SU-DHL-6 (cell line): ENCODE measurements around the gene SELENOO.

Source experiments
- H2AFZ ChIP-seq: fragments of 200-600 bp; sonication (generic); 2 replicates; pipeline ENCODE4 v1.6.1; 2014; ENCODE audit warnings: low read depth, mild to moderate bottlenecking, moderate library complexity, mixed read lengths, antibody characterized with exemption, low read length; ENCODE audit not compliant: severe bottlenecking
- H3F3A ChIP-seq: fragments of 200-600 bp; shearing (Covaris generic); 2 replicates; pipeline ENCODE4 v1.6.0; 2016; ENCODE audit warnings: antibody characterized with exemption, mild to moderate bottlenecking; ENCODE audit not compliant: insufficient read depth
- H3K27ac ChIP-seq: fragments of 200-600 bp; sonication (generic); 2 replicates; pipeline ENCODE4 v1.5.1; 2016; ENCODE audit warnings: low read depth, mild to moderate bottlenecking, low read length, moderate library complexity, mixed read lengths
- H3K27me3 ChIP-seq: fragments of 200-600 bp; sonication (generic), shearing (Covaris generic); 2 replicates; pipeline ENCODE4 v1.6.0; 2014; ENCODE audit warnings: mild to moderate bottlenecking, low read length
- H3K36me3 ChIP-seq: fragments of 200-600 bp; sonication (generic); 2 replicates; pipeline ENCODE4 v1.6.1; 2014; ENCODE audit warnings: mild to moderate bottlenecking, low read length, mixed read lengths
- H3K4me2 ChIP-seq: fragments of 300-600, 200-600 bp; shearing (Covaris generic), sonication (generic); 2 replicates; pipeline ENCODE4 v1.6.0; 2014; ENCODE audit warnings: low read length, low read depth, mild to moderate bottlenecking; ENCODE audit not compliant: poor library complexity, severe bottlenecking
- H3K4me3 ChIP-seq: fragments of 200-600 bp; sonication (generic); 2 replicates; pipeline ENCODE4 v1.5.1; 2014; ENCODE audit warnings: antibody characterized with exemption, low read length, mild to moderate bottlenecking, mixed read lengths; ENCODE audit not compliant: insufficient read depth, poor library complexity, severe bottlenecking
- H3K79me2 ChIP-seq: fragments of 200-600 bp; sonication (generic); 2 replicates; pipeline ENCODE4 v1.6.1; 2014; ENCODE audit warnings: mild to moderate bottlenecking, low read length, moderate library complexity; ENCODE audit not compliant: insufficient read depth
- H3K9ac ChIP-seq: fragments of 200-600 bp; sonication (generic); 2 replicates; pipeline ENCODE4 v1.7.0; 2014; ENCODE audit warnings: mild to moderate bottlenecking, low read length
- H3K9me2 ChIP-seq: fragments of 200-600 bp; sonication (generic); replicated peaks from 2 replicates; pipeline ENCODE4 v1.6.1; 2014; ENCODE audit warnings: low read length; ENCODE audit not compliant: insufficient read depth
- H3K9me3 ChIP-seq: fragments of 200-600 bp; sonication (generic); 2 replicates; pipeline ENCODE4 v1.6.1; 2014; ENCODE audit warnings: low read length, mixed read lengths; ENCODE audit not compliant: insufficient read depth
- H4K20me1 ChIP-seq: fragments of 200-600 bp; sonication (generic); 2 replicates; pipeline ENCODE4 v1.6.1; 2014; ENCODE audit warnings: low read depth, mild to moderate bottlenecking, antibody characterized with exemption, low read length, moderate library complexity, mixed read lengths
- EZH2phosphoT487 ChIP-seq: fragments of 200-600 bp; sonication (generic), shearing (Covaris generic); conservative IDR thresholded peaks from 2 replicates; pipeline ENCODE4 v1.6.1; 2018; ENCODE audit warnings: mild to moderate bottlenecking, antibody characterized with exemption, low read length, moderate library complexity, mixed read lengths
- TF ChIP-seq, protein P1 (sequence below): fragments of 200-600 bp; sonication (generic); IDR thresholded peaks from one replicate; pipeline ENCODE4 v1.5.1; 2017; ENCODE audit warnings: antibody characterized with exemption, mild to moderate bottlenecking, low read length, moderate library complexity; ENCODE audit not compliant: insufficient read depth, poor library complexity, severe bottlenecking

The SELENOO gene

DNA sequence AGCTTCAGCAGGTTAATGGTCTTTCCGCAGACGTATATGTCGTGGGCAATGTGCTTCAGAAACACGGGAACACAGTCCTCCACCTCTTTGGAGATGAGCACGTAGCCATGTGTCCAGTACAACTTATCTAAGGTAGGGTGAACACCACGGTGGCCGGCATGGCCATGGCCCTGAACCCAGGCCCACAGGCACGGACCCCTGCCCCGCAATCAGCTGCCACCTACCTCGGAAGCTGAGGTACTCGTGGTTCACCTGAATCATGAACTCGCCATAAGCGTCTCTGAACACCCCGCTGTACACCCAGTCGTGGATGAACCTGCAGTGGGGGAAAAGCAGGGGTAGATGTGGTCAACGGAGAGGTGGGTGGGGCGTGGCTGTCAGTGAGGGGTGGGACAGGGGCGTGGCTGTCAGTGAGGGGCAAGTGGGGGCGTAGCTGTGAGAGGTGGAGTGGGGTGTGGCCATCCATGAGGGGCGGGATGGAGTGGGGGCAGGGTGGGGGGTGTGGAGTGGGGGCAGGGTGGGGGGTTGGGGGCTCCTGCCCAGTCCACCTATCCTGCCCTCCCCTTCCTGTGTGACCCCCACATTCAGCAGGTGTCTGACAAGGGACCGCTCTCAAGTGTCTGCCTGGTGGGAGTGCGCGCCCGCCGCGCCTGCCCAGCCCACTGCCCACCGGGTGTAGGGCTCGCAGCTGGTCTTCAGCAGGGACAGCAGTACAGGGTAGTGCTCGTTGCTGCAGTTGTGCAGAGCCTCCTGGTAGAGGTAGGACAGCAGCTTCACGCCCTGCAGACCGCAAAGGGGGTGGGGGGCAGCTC, 25.5 kb downstream of the SELENOO start:
- no peaks in the 10 kb centered on the region for H3F3A ChIP-seq
- no peaks in the 10 kb centered on the region for H3K9me2 ChIP-seq
- no peak overlapping the region for H3K4me3 ChIP-seq
- H3K27ac ChIP-seq, result no peak overlapping the region
- H3K9me3 ChIP-seq, result no peaks in the 10 kb centered on the region
- H4K20me1 ChIP-seq, result no peaks in the 10 kb centered on the region; the same call in 1 of the 2 replicates
- no peak overlapping the region for H3K9ac ChIP-seq
- TF ChIP-seq, protein P1, sequence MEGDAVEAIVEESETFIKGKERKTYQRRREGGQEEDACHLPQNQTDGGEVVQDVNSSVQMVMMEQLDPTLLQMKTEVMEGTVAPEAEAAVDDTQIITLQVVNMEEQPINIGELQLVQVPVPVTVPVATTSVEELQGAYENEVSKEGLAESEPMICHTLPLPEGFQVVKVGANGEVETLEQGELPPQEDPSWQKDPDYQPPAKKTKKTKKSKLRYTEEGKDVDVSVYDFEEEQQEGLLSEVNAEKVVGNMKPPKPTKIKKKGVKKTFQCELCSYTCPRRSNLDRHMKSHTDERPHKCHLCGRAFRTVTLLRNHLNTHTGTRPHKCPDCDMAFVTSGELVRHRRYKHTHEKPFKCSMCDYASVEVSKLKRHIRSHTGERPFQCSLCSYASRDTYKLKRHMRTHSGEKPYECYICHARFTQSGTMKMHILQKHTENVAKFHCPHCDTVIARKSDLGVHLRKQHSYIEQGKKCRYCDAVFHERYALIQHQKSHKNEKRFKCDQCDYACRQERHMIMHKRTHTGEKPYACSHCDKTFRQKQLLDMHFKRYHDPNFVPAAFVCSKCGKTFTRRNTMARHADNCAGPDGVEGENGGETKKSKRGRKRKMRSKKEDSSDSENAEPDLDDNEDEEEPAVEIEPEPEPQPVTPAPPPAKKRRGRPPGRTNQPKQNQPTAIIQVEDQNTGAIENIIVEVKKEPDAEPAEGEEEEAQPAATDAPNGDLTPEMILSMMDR, result no peak
- TF ChIP-seq EZH2phosphoT487, result no peak
- no peaks in the 10 kb centered on the region for H3K79me2 ChIP-seq
- no peaks in the 10 kb centered on the region for H3K36me3 ChIP-seq
- no peaks in the 10 kb centered on the region for H3K27me3 ChIP-seq
- H3K4me2 ChIP-seq, result no peak overlapping the region
- no peak overlapping the region for H2AFZ ChIP-seq

DNA sequence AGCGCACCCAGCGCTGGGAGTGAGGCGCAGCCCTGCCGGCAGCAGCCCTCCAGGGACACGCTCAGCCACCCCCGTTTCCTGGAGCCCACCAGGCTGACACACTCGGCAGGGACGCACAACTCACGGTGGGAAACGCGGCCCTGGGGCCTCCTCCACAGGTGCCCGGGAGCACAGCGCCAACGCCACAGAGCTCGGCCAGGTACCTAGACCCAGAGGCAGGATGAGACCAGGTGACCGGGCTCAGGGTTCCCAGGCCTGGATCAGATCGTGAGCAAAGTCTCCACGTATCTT, 26.0 kb downstream of the SELENOO start:
- no peaks in the 10 kb centered on the region for H3F3A ChIP-seq
- H3K27ac ChIP-seq, result no peak overlapping the region
- no peaks in the 10 kb centered on the region for H3K9me2 ChIP-seq
- no peak overlapping the region for H3K4me2 ChIP-seq
- H3K9ac ChIP-seq, result no peak overlapping the region
- H3K36me3 ChIP-seq, result no peaks in the 10 kb centered on the region
- no peaks in the 10 kb centered on the region for H3K79me2 ChIP-seq
- H3K4me3 ChIP-seq, result no peak overlapping the region
- H3K27me3 ChIP-seq, result no peaks in the 10 kb centered on the region
- TF ChIP-seq, protein P1, result no peak
- TF ChIP-seq EZH2phosphoT487, result no peak
- H3K9me3 ChIP-seq, result no peaks in the 10 kb centered on the region
- no peaks in the 10 kb centered on the region; the same call in 1 of the 2 replicates for H4K20me1 ChIP-seq
- H2AFZ ChIP-seq, result no peak overlapping the region

DNA sequence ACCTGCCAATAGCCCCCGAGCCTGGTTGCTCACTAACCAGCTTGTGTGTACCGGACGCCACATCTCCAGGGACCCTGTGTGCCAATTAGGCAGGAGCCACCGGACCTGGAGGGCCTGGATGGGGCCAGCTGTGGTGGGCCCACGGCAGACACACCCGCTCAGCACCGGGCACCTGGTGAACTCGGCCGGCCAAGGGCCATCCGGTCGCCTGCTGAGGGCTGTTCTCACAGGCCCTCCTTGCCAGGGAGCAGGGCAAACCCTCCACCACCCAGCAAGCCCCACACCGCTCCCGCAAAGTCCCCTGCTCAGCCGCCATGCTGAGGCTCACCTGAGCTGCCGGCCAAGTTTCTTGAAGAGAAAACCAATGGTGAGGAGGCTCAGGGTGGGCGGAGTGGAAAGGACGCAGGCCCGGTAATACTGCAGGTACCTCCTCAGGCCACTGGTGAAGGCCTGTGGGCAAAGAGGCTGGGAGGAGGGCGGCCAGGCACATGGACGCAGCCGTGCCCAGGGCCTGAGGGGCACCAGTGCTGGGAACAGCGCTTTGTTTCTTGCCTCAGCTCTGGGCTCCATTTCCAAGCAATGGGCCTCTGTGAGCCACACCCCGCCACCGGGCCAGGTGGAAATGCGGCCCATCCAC, 26.9 kb downstream of the SELENOO start:
- Histone ChIP-seq H3K9me2 (no peaks in the 10 kb centered on the region), H4K20me1 (no peaks in the 10 kb centered on the region; the same call in 1 of the 2 replicates), H3K4me3 (no peak overlapping the region), H3K9ac (no peak overlapping the region), H3K27ac (no peak overlapping the region), H3K27me3 (no peaks in the 10 kb centered on the region), H2AFZ (no peak overlapping the region), H3K36me3 (no peaks in the 10 kb centered on the region), H3K9me3 (no peaks in the 10 kb centered on the region), H3K4me2 (no peak overlapping the region), H3F3A (no peaks in the 10 kb centered on the region), H3K79me2 (no peaks in the 10 kb centered on the region)
- TF ChIP-seq, protein P1, result no peak
- TF ChIP-seq EZH2phosphoT487, result no peak
